Measurements from ENCODE around the gene UBR4.

DNA sequence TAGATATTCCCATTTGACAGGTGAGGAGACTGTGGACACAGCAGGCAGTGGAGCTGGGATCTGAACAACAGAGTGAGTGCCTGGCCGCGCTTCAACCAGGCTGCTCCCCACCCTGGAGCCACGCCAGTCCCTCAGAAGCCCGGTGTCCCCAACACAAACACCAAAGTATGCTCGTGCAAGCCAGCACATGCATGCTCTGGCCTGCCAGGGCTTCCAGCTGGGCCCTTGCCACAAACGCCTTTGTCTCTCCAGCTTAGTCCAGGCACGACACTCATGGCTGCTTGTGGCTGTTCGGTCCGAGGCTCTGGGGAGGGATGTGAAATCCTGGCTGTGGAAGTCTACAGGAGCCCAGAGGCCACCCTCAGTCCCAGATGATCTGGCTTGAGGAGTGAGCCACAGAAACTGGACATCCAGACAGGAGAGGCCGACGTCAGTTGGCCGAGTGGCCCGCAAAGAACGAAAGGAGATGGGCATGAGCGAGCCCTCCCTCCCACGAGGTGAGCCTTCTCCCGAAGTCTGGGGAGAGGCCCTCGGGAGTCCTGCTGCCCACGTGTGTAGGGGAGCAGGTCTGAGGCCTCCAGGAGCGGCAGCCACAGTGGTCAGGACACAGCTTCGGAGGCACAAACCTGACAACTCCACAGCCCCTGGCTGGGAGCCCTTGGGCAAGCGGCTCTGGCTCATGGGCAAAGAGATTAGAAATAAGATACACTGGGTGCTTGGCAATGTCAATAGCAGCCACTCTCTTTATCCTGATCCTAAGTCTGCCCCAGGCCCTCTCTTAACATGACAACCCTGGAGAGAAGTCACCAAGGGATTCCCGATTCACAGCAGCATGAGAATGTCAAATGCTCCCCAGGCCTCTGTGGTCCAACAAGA, 136.5 kb downstream of the UBR4 start:
- TF ChIP-seq POLR2A (IDR thresholded peaks at IDR 0.05; ENCODE audit: low read depth, low read length) (no peak), POLR2AphosphoS5 (IDR thresholded peaks at IDR 0.05; ENCODE audit: low read depth, low read length) (0 out of 2 replicates have a peak, but pooled peaks have one; percentile 5)
